ENCODE results near the gene AMHR2.

DNA sequence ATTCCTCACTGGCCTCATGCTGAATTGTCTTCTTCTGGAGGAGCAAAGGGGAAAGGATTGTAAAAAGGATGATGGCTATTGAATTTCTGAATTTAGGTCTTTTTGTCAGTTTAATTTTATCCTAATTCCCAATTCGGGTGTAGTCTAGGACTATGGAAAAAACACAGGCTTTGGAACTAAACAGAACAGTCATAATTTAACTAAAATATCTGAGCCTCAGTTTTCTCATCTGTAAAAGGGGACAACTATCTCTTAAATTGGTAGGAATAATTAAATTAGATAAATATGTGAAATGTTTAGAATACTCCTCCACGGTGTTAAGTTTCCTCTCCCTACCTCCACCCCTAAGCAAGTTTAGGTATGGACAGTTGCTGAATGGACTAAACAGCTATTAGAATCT is 46.9 kb upstream of the AMHR2 start:
- TF ChIP-seq, protein P1, sequence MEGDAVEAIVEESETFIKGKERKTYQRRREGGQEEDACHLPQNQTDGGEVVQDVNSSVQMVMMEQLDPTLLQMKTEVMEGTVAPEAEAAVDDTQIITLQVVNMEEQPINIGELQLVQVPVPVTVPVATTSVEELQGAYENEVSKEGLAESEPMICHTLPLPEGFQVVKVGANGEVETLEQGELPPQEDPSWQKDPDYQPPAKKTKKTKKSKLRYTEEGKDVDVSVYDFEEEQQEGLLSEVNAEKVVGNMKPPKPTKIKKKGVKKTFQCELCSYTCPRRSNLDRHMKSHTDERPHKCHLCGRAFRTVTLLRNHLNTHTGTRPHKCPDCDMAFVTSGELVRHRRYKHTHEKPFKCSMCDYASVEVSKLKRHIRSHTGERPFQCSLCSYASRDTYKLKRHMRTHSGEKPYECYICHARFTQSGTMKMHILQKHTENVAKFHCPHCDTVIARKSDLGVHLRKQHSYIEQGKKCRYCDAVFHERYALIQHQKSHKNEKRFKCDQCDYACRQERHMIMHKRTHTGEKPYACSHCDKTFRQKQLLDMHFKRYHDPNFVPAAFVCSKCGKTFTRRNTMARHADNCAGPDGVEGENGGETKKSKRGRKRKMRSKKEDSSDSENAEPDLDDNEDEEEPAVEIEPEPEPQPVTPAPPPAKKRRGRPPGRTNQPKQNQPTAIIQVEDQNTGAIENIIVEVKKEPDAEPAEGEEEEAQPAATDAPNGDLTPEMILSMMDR (IDR thresholded peaks at IDR 0.05), result no peak
- no peak for TF ChIP-seq EP300 (IDR thresholded peaks at IDR 0.05)

All from tibial nerve (tissue), 4 donors.